GM23338 (cell line): ENCODE measurements around the gene ITGB2. TPM values are rescaled to one million over a fixed set of nuclear protein-coding genes. Genes with fewer than 3 reads are reported as not detected.

Experiments
- ATAC-seq: fragments of 200-7000 bp; cut with Tn5 transposase; 3 replicates; pipeline ENCODE4 v1.9.1; 2020
- DNase-seq: peaks from one replicate; pipeline ENCODE4 v3.0.0-alpha.2; 2015; ENCODE audit warnings: low spot score
- H2AFZ ChIP-seq: fragments of 200-600 bp; sonication (generic); 2 replicates; pipeline ENCODE4 v1.8.0; 2016; ENCODE audit warnings: antibody characterized with exemption, mild to moderate bottlenecking, moderate library complexity
- H3F3A ChIP-seq: fragments of 200-600 bp; sonication (generic); replicated peaks from 2 replicates; pipeline ENCODE4 v1.8.0; 2017; ENCODE audit warnings: antibody characterized with exemption, mixed run types, low read depth
- H3K27ac ChIP-seq: fragments of 200-600 bp; sonication (generic); 2 replicates; pipeline ENCODE4 v1.6.1; 2016; ENCODE audit warnings: low read depth
- H3K27me3 ChIP-seq: fragments of 200-600 bp; sonication (generic); 2 replicates; pipeline ENCODE4 v1.8.0; 2016; ENCODE audit warnings: mild to moderate bottlenecking, mixed run types, moderate library complexity; ENCODE audit not compliant: insufficient read depth
- H3K36me3 ChIP-seq: fragments of 200-600 bp; sonication (generic); 2 replicates; pipeline ENCODE4 v1.8.0; 2016; ENCODE audit warnings: mild to moderate bottlenecking; ENCODE audit not compliant: insufficient read depth
- H3K4me1 ChIP-seq: fragments of 200-600 bp; sonication (generic); 2 replicates; pipeline ENCODE4 v1.8.0; 2016; ENCODE audit warnings: mild to moderate bottlenecking, moderate library complexity; ENCODE audit not compliant: insufficient read depth
- H3K4me2 ChIP-seq: fragments of 200-600 bp; sonication (generic); 2 replicates; pipeline ENCODE4 v1.7.1; 2017; ENCODE audit warnings: mixed run types
- H3K4me3 ChIP-seq: fragments of 200-600 bp; sonication (generic); 2 replicates; pipeline ENCODE4 v1.6.1; 2016; ENCODE audit warnings: mixed run types
- H3K79me2 ChIP-seq: fragments of 200-600 bp; sonication (generic); replicated peaks from 2 replicates; pipeline ENCODE4 v1.8.0; 2017; ENCODE audit warnings: mild to moderate bottlenecking; ENCODE audit not compliant: insufficient read depth
- H3K9me2 ChIP-seq: fragments of 200-600 bp; sonication (generic); 2 replicates; pipeline ENCODE4 v1.8.0; 2017; ENCODE audit not compliant: insufficient read depth
- H4K20me1 ChIP-seq: fragments of 200-600 bp; sonication (generic); replicated peaks from 2 replicates; pipeline ENCODE4 v1.8.0; 2017; ENCODE audit warnings: mild to moderate bottlenecking; ENCODE audit not compliant: insufficient read depth
- H3K27ac Mint-ChIP-seq: 2 replicates; pipeline ENCODE4 v1.8.0; 2020; ENCODE audit warnings: inconsistent platforms, mild to moderate bottlenecking, moderate library complexity, mixed read lengths
- H3K27me3 Mint-ChIP-seq: 3 replicates; pipeline ENCODE4 v1.8.0; 2022; ENCODE audit warnings: low read depth, mild to moderate bottlenecking, moderate library complexity, mixed read lengths, inconsistent platforms; ENCODE audit not compliant: insufficient read depth, poor library complexity
- H3K36me3 Mint-ChIP-seq: 3 replicates; pipeline ENCODE4 v1.8.0; 2021; ENCODE audit warnings: low read depth, mild to moderate bottlenecking, inconsistent platforms, moderate library complexity, mixed read lengths
- H3K4me1 Mint-ChIP-seq: 3 replicates; pipeline ENCODE4 v1.8.0; 2020; ENCODE audit warnings: mild to moderate bottlenecking, inconsistent platforms, mixed read lengths
- H3K4me3 Mint-ChIP-seq: 3 replicates; pipeline ENCODE4 v1.8.0; 2021; ENCODE audit warnings: moderate library complexity, mild to moderate bottlenecking, inconsistent platforms, mixed read lengths
- H3K9me3 Mint-ChIP-seq: 3 replicates; pipeline ENCODE4 v1.8.0; 2020; ENCODE audit warnings: moderate library complexity, mild to moderate bottlenecking, inconsistent platforms, mixed read lengths
- CREB1 ChIP-seq: fragments of 250-450 bp; sonication (Bioruptor Pico); IDR thresholded peaks from 2 replicates; pipeline ENCODE4 v1.5.0; 2020; ENCODE audit warnings: low read depth, mild to moderate bottlenecking, moderate library complexity
- EZH2 ChIP-seq: fragments of 200-600 bp; sonication (generic); IDR thresholded peaks from one replicate; pipeline ENCODE4 v1.8.0; 2017; ENCODE audit warnings: antibody characterized with exemption, mild to moderate bottlenecking, low read depth; ENCODE audit not compliant: unreplicated experiment
- JUNB ChIP-seq: IDR thresholded peaks from one replicate; pipeline ENCODE4 v1.6.1; 2016; ENCODE audit warnings: antibody characterized with exemption; ENCODE audit not compliant: unreplicated experiment
- NANOG ChIP-seq: IDR thresholded peaks from 2 replicates; pipeline ENCODE4 v1.6.1; 2016; ENCODE audit warnings: antibody characterized with exemption, borderline replicate concordance
- POLR2AphosphoS5 ChIP-seq: IDR thresholded peaks from 2 replicates; pipeline ENCODE4 v1.6.1; 2016; ENCODE audit warnings: antibody characterized with exemption, low read depth
- ZNF114 ChIP-seq: fragments of 250-450 bp; sonication (Bioruptor Pico); IDR thresholded peaks from 2 replicates; pipeline ENCODE4 v1.5.0; 2020; ENCODE audit warnings: mild to moderate bottlenecking, moderate library complexity
- ZNF331 ChIP-seq: fragments of 250-450 bp; sonication (Bioruptor Pico); IDR thresholded peaks from 2 replicates; pipeline ENCODE4 v1.5.0; 2020; ENCODE audit warnings: low read depth, mild to moderate bottlenecking, moderate library complexity
- polyA plus RNA-seq: library from polyadenylated mRNA; unstranded; fragments of >200 nt; fragmentation: Nextera tagmentation; extraction: Ambion mirVana; gene quantifications from 2 replicates; pipeline ENCODE4 v1.2.1, GENCODE V29; 2016
- total RNA-seq: library from RNA; depleted of rRNA; stranded (reverse); fragments of >200 nt; shearing (Covaris generic); gene quantifications from 2 replicates; pipeline ENCODE4 v1.2.3, GENCODE V29; 2014
- TF ChIP-seq, protein P1 (sequence below): fragments of 250-450 bp; sonication (Bioruptor Pico); IDR thresholded peaks from 2 replicates; pipeline ENCODE4 v1.5.0; 2020; ENCODE audit warnings: mild to moderate bottlenecking, moderate library complexity
- TF ChIP-seq, protein P2 (sequence below): IDR thresholded peaks from 2 replicates; pipeline ENCODE4 v1.6.1; 2016; ENCODE audit warnings: antibody characterized with exemption

Gene ITGB2
- total and polyA plus RNA-seq, 2 experiments from 2014 or later = 0.44 to 0.63 TPM

DNA sequence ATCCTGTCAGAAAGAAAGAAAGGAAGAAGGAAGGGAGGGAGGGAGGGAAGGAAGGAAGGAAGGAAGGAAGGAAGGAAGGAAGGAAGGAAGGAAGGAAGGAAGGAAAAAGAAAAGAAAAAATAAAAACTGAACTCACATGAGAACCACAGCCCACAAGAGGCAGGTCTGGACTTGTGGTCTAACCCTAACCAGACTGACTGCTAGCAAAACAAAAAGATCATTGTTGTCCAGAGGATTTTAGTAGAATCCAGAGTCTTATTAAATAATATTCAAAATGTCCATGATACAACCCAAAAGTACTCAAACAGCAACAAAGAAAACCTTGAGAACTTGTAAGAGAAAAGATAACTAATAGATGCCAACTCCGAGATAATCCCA lies 4.7 kb upstream of the ITGB2 start (continued):
- TF ChIP-seq, protein P1, sequence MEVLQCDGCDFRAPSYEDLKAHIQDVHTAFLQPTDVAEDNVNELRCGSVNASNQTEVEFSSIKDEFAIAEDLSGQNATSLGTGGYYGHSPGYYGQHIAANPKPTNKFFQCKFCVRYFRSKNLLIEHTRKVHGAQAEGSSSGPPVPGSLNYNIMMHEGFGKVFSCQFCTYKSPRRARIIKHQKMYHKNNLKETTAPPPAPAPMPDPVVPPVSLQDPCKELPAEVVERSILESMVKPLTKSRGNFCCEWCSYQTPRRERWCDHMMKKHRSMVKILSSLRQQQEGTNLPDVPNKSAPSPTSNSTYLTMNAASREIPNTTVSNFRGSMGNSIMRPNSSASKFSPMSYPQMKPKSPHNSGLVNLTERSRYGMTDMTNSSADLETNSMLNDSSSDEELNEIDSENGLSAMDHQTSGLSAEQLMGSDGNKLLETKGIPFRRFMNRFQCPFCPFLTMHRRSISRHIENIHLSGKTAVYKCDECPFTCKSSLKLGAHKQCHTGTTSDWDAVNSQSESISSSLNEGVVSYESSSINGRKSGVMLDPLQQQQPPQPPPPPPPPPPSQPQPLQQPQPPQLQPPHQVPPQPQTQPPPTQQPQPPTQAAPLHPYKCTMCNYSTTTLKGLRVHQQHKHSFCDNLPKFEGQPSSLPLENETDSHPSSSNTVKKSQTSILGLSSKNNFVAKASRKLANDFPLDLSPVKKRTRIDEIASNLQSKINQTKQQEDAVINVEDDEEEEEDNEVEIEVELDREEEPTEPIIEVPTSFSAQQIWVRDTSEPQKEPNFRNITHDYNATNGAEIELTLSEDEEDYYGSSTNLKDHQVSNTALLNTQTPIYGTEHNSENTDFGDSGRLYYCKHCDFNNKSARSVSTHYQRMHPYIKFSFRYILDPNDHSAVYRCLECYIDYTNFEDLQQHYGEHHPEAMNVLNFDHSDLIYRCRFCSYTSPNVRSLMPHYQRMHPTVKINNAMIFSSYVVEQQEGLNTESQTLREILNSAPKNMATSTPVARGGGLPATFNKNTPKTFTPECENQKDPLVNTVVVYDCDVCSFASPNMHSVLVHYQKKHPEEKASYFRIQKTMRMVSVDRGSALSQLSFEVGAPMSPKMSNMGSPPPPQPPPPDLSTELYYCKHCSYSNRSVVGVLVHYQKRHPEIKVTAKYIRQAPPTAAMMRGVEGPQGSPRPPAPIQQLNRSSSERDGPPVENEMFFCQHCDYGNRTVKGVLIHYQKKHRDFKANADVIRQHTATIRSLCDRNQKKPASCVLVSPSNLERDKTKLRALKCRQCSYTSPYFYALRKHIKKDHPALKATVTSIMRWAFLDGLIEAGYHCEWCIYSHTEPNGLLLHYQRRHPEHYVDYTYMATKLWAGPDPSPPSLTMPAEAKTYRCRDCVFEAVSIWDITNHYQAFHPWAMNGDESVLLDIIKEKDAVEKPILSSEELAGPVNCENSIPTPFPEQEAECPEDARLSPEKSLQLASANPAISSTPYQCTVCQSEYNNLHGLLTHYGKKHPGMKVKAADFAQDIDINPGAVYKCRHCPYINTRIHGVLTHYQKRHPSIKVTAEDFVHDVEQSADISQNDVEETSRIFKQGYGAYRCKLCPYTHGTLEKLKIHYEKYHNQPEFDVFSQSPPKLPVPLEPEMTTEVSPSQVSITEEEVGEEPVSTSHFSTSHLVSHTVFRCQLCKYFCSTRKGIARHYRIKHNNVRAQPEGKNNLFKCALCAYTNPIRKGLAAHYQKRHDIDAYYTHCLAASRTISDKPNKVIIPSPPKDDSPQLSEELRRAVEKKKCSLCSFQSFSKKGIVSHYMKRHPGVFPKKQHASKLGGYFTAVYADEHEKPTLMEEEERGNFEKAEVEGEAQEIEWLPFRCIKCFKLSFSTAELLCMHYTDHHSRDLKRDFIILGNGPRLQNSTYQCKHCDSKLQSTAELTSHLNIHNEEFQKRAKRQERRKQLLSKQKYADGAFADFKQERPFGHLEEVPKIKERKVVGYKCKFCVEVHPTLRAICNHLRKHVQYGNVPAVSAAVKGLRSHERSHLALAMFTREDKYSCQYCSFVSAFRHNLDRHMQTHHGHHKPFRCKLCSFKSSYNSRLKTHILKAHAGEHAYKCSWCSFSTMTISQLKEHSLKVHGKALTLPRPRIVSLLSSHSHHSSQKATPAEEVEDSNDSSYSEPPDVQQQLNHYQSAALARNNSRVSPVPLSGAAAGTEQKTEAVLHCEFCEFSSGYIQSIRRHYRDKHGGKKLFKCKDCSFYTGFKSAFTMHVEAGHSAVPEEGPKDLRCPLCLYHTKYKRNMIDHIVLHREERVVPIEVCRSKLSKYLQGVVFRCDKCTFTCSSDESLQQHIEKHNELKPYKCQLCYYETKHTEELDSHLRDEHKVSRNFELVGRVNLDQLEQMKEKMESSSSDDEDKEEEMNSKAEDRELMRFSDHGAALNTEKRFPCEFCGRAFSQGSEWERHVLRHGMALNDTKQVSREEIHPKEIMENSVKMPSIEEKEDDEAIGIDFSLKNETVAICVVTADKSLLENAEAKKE (CRISPR knock-in tag) = no peak
- no peak for TF ChIP-seq CREB1 (CRISPR knock-in tag)

DNA sequence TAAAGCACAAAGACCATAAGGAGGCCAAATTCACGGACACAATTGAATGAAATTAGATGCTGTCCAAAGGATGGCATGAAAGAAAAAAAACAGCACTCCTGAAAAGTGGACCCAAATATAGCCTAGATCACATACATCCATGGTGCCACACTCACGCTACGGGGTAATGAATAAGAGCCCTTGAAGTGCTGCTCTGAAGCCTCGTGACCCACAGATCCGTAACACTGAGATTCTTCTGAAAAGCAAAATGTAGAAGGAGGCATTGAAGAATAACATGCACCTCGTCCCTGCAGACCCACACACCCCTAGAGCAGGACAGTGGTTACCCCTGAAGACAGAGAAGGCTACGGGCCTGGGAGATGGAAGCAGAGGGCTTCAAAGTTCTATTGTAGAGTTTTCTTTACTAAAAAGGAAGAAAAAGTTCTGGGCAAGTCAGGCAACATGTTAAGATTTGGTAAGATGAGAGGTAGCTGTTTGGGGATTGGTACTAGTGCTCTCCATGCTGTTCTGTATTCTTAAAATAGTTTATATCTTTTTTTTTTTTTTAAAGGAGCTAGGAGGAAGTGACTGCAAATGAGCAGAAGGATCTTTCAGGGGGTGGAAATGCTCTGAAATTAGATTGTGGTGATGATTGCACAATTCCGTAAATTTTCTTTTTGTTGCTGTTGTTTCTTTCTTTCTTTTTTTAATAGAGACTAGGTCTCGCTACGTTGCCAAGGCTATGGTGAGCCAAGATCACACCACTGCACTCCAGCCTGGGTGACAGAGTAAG lies 4.1 kb upstream of the ITGB2 start:
- Mint-ChIP-seq H3K27ac (no peak overlapping the region), H3K4me1 (peaks cover 45% of the 10 kb centered on the region), H3K36me3 (no peaks in the 10 kb centered on the region), H3K9me3 (no peaks in the 10 kb centered on the region), H3K27me3 (peaks cover 95% of the 10 kb centered on the region), H3K4me3 (no peak overlapping the region)
- H3K4me1 ChIP-seq = peaks cover 27% of the 10 kb centered on the region
- no peaks in the 10 kb centered on the region for H3K79me2 ChIP-seq
- H3K4me2 ChIP-seq = no peak overlapping the region
- H3K27me3 ChIP-seq = peaks cover 99% of the 10 kb centered on the region
- H4K20me1 ChIP-seq = no peaks in the 10 kb centered on the region
- DNase-seq (no peak), ATAC-seq (no peak)
- H3F3A ChIP-seq = 0 out of 2 replicates have a peak, but pooled peaks cover 4% of the 10 kb centered on the region
- no peak overlapping the region for H2AFZ ChIP-seq
- H3K4me3 ChIP-seq = no peak overlapping the region
- no peaks in the 10 kb centered on the region for H3K36me3 ChIP-seq
- no peaks in the 10 kb centered on the region for H3K9me2 ChIP-seq
- H3K27ac ChIP-seq = no peak overlapping the region
- TF ChIP-seq ZNF114 (no peak), JUNB (no peak), EZH2 (no peak), NANOG (no peak), ZNF331 (CRISPR knock-in tag) (no peak), POLR2AphosphoS5 (no peak), CREB1 (CRISPR knock-in tag) (no peak)
- TF ChIP-seq, protein P2, sequence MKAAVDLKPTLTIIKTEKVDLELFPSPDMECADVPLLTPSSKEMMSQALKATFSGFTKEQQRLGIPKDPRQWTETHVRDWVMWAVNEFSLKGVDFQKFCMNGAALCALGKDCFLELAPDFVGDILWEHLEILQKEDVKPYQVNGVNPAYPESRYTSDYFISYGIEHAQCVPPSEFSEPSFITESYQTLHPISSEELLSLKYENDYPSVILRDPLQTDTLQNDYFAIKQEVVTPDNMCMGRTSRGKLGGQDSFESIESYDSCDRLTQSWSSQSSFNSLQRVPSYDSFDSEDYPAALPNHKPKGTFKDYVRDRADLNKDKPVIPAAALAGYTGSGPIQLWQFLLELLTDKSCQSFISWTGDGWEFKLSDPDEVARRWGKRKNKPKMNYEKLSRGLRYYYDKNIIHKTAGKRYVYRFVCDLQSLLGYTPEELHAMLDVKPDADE = no peak
